IPS-NIHi7 (cell line): ENCODE measurements around the gene GID4.

Experiments
- DNase-seq: peaks from one replicate; pipeline ENCODE4 v3.0.0; 2012; ENCODE audit warnings: mixed read lengths; ENCODE audit errors: extremely low spot score

GID4 gene

GRCh38 chr17:18016426-18016825, 22.8 kb upstream of the GID4 start:
- DNase-seq: no peak

- no peak for DNase-seq
Observed at GRCh38 chr17:18017958-18018357, 21.2 kb upstream of the GID4 start.

- no peak for DNase-seq
Observed at GRCh38 chr17:18018411-18018921, 20.7 kb upstream of the GID4 start.

- DNase-seq: no peak
Observed at GRCh38 chr17:18019838-18020154, 19.4 kb upstream of the GID4 start.

- no peak for DNase-seq
Observed at GRCh38 chr17:18020971-18021370, 18.2 kb upstream of the GID4 start.

- DNase-seq: no peak
Observed at GRCh38 chr17:18021372-18021771, 17.8 kb upstream of the GID4 start.

- DNase-seq: no peak
Observed at GRCh38 chr17:18025241-18025944, 13.8 kb upstream of the GID4 start.

GRCh38 chr17:18025945-18026776, 13.0 kb upstream of the GID4 start:
- DNase-seq: no peak

- no peak for DNase-seq
Observed at GRCh38 chr17:18027280-18027679, 11.9 kb upstream of the GID4 start.

GRCh38 chr17:18028114-18028951, 10.9 kb upstream of the GID4 start:
- DNase-seq: peak; percentile 4

GRCh38 chr17:18028952-18029540, 10.2 kb upstream of the GID4 start:
- no peak for DNase-seq

- DNase-seq: no peak
Observed at GRCh38 chr17:18031955-18032354, 7.3 kb upstream of the GID4 start.

GRCh38 chr17:18033442-18034099, 5.6 kb upstream of the GID4 start:
- DNase-seq: peak; percentile 73

- DNase-seq: no peak
Observed at GRCh38 chr17:18035704-18036103, 3.5 kb upstream of the GID4 start.

GRCh38 chr17:18037486-18037885, 1.7 kb upstream of the GID4 start:
- DNase-seq: no peak

- DNase-seq: no peak
Observed at GRCh38 chr17:18038149-18038850, 908 bp upstream of the GID4 start.

- peak; percentile 56 for DNase-seq
Observed at GRCh38 chr17:18039535-18040260, 490 bp downstream of the GID4 start.

GRCh38 chr17:18040261-18040858, 1.2 kb downstream of the GID4 start:
- DNase-seq: no peak

GRCh38 chr17:18041776-18042175, 2.6 kb downstream of the GID4 start:
- DNase-seq: no peak

- DNase-seq: no peak
Observed at GRCh38 chr17:18042983-18043382, 3.8 kb downstream of the GID4 start.
